PC-9 (cell line): ENCODE measurements around the gene MBNL1.

Experiments
- EZH2 ChIP-seq: fragments of 200-600 bp; sonication (generic); IDR thresholded peaks from 2 replicates; pipeline ENCODE4 v1.8.0; 2017; ENCODE audit warnings: antibody characterized with exemption, low read depth
- TF ChIP-seq, protein P1 (sequence below): fragments of 200-600 bp; sonication (generic); conservative IDR thresholded peaks from 2 replicates; pipeline ENCODE4 v1.6.1; 2017; ENCODE audit warnings: mixed run types, antibody characterized with exemption, mild to moderate bottlenecking, moderate library complexity

GRCh38 chr3:152296971-152297370 lies 28.2 kb downstream of the MBNL1 start:
- TF ChIP-seq, protein P1, sequence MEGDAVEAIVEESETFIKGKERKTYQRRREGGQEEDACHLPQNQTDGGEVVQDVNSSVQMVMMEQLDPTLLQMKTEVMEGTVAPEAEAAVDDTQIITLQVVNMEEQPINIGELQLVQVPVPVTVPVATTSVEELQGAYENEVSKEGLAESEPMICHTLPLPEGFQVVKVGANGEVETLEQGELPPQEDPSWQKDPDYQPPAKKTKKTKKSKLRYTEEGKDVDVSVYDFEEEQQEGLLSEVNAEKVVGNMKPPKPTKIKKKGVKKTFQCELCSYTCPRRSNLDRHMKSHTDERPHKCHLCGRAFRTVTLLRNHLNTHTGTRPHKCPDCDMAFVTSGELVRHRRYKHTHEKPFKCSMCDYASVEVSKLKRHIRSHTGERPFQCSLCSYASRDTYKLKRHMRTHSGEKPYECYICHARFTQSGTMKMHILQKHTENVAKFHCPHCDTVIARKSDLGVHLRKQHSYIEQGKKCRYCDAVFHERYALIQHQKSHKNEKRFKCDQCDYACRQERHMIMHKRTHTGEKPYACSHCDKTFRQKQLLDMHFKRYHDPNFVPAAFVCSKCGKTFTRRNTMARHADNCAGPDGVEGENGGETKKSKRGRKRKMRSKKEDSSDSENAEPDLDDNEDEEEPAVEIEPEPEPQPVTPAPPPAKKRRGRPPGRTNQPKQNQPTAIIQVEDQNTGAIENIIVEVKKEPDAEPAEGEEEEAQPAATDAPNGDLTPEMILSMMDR, result no peak
- no peak for TF ChIP-seq EZH2
